CD8-positive, alpha-beta memory T cell (primary cell): ENCODE results near the gene ENTPD5. TPM values are rescaled to one million over a fixed set of nuclear protein-coding genes. Genes with fewer than 3 reads are reported as not detected.
"Not testable (repeated sequence)": the region's sequence is repeated elsewhere in the genome, so short reads cannot be mapped to it uniquely, and the experiment has no call there.

Source experiments
- CTCF ChIA-PET: fragments of 350-600 bp; sonication (Branson Sonifier 250); formaldehyde crosslinking; loops from one replicate; lab custom pipeline; 2021; ENCODE audit warnings: antibody characterized with exemption; lab: Charles Lee
- POLR2A ChIA-PET: fragments of 350-600 bp; sonication (Branson Sonifier 250); formaldehyde crosslinking; loops from one replicate; lab custom pipeline; 2021; ENCODE audit warnings: antibody characterized with exemption; lab: Charles Lee
- DNase-seq, 5 donors: peaks; one replicate each; pipeline versions ENCODE4 v3.0.0 to v3.0.0-alpha.2; 2020 to 2022; ENCODE audit warnings: mixed read lengths in 1 of 5
- H3K27ac ChIP-seq: one replicate; pipeline ENCODE4 v1.7.0; 2013; ENCODE audit warnings: low read depth, mild to moderate bottlenecking, low read length, moderate library complexity
- H3K27me3 ChIP-seq: 2 replicates; pipeline ENCODE4 v1.7.0; 2013; ENCODE audit warnings: low read length, mild to moderate bottlenecking; ENCODE audit not compliant: insufficient read depth, poor library complexity, severe bottlenecking
- H3K36me3 ChIP-seq: 2 replicates; pipeline ENCODE4 v1.7.0; 2013; ENCODE audit warnings: mild to moderate bottlenecking, low read length, moderate library complexity; ENCODE audit not compliant: insufficient read depth
- H3K4me1 ChIP-seq: 2 replicates; pipeline ENCODE4 v1.7.0; 2013; ENCODE audit warnings: mild to moderate bottlenecking, low read length, moderate library complexity; ENCODE audit not compliant: insufficient read depth
- H3K4me3 ChIP-seq: 2 replicates; pipeline ENCODE4 v1.7.0; 2013; ENCODE audit warnings: mild to moderate bottlenecking, low read length
- H3K9me3 ChIP-seq: 2 replicates; pipeline ENCODE4 v1.7.0; 2013; ENCODE audit warnings: mild to moderate bottlenecking, low read length
- H3K27ac Mint-ChIP-seq, 8 donors: one replicate each; pipeline ENCODE4 v1.8.0; 2020 to 2021; ENCODE audit warnings: mixed read lengths in 8 of 8, mild to moderate bottlenecking in 6 of 8, inconsistent platforms in 3 of 8, moderate library complexity in 3 of 8
- H3K27me3 Mint-ChIP-seq, 2 donors: one replicate each; pipeline ENCODE4 v1.8.0; 2020 to 2021; ENCODE audit warnings: mixed read lengths in 2 of 2, mild to moderate bottlenecking in 1 of 2, moderate library complexity in 1 of 2
- H3K36me3 Mint-ChIP-seq, 3 donors: one replicate each; pipeline ENCODE4 v1.8.0; 2020 to 2021; ENCODE audit warnings: mixed read lengths in 3 of 3, inconsistent platforms in 1 of 3, mild to moderate bottlenecking in 1 of 3
- H3K4me1 Mint-ChIP-seq, 3 donors: one replicate each; pipeline ENCODE4 v1.8.0; 2020 to 2021; ENCODE audit warnings: mixed read lengths in 3 of 3, inconsistent platforms in 1 of 3, mild to moderate bottlenecking in 1 of 3
- H3K4me3 Mint-ChIP-seq, 7 donors: one replicate each; pipeline ENCODE4 v1.8.0; 2020 to 2021; ENCODE audit warnings: mixed read lengths in 7 of 7, mild to moderate bottlenecking in 6 of 7, moderate library complexity in 4 of 7, inconsistent platforms in 2 of 7
- H3K9me3 Mint-ChIP-seq, 5 donors: one replicate each; pipeline ENCODE4 v1.8.0; 2020 to 2022; ENCODE audit warnings: mixed read lengths in 5 of 5, mild to moderate bottlenecking in 3 of 5, moderate library complexity in 2 of 5, inconsistent platforms in 1 of 5
- polyA plus RNA-seq: library from polyadenylated mRNA; unstranded; fragments of 300-500 nt; fragmentation: Illumina TruSeq; gene quantifications from one replicate; pipeline ENCODE4 v1.2.3, GENCODE V29; 2021
- total RNA-seq, 2 experiments: library from RNA; stranded (reverse); gene quantifications; one replicate each; pipeline ENCODE4 v1.2.3, GENCODE V29; 2021

ENTPD5 gene
- total and polyA plus RNA-seq, 3 experiments from 2014 or later = 8.5 to 13.3 (median 12.4) TPM

DNA sequence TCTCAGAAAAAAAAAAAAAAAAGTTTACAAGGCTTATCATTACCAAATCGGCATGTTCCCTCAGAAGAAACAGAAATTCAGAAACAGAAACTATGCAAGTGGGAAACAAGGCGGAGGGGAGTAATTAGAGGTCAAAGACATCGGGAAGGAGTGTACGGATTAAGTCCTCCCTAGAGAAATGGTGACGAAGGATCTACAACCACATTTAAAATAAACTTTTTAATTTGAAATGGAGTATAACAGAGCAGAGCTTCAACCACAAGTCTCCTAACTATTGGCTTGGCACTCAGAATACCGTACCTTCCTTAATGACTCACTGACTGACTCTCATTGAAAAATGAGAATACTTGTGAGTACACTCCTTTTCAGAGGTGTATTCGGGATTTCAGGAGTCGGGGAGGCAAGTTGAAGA, 908 bp downstream of the ENTPD5 start:
- H3K9me3 ChIP-seq = no peaks in the 10 kb centered on the region
- Mint-ChIP-seq H3K9me3 (no peaks in the 10 kb centered on the region), H3K36me3 (peaks cover 0 to 17% (median 5%) of the 10 kb centered on the region in 3 donors), H3K4me1 (peaks cover 11 to 18% (median 15%) of the 10 kb centered on the region in 3 donors), H3K27me3 (peaks cover 0 to 1% of the 10 kb centered on the region in 2 donors), H3K4me3 (peak overlapping the region; percentile 91 to 98 (median 94)), H3K27ac (peak overlapping the region; percentile 94 to 99 (median 98))
- no peaks in the 10 kb centered on the region for H3K36me3 ChIP-seq
- peaks cover 9% of the 10 kb centered on the region for H3K4me1 ChIP-seq
- ChIA-PET CTCF (interaction anchor here (1.3 kb wide), 1 partner anchor 12 kb away, joined by 4 read pairs; no protein-coding TSS in a partner anchor), POLR2A (no interaction called here)
- H3K27me3 ChIP-seq = no peaks in the 10 kb centered on the region
- peak in 1 of 5 donors; percentile 23 for DNase-seq
- H3K27ac ChIP-seq = peak overlapping the region; percentile 89
- peak overlapping the region; percentile 72 for H3K4me3 ChIP-seq

- peak overlapping the region in 2 of 8 donors; percentile 36 to 76 for H3K27ac Mint-ChIP-seq
Observed at GRCh38 chr14:74015963-74016362, 3.1 kb downstream of the ENTPD5 start.

DNA sequence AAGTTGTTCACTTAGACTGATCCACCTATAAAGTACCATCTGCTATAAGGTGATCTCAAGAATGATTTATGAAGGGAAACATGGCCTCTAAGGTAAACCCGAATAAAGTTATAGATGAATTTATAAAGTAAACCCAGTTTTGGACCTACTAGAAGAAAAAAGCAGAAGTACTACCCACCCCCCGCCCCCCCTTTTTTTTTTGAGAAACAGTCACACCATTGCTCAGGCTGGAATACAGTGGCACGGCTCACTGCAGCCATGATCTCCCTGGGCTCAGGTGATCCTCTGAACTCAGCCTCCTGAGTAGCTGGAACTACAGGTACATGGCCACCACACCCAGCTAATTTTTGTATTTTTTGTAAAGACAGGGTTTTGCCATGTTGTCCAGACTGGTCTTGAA, 3.9 kb downstream of the ENTPD5 start:
- peak overlapping the region in 5 of 8 donors; percentile 1 to 46 (median 12) for H3K27ac Mint-ChIP-seq

More at GRCh38 chr14:74015963-74016362, 3.1 kb downstream of the ENTPD5 start:
- DNase-seq = no peak
- H3K4me1 ChIP-seq = peaks cover 9% of the 10 kb centered on the region
- peaks cover 11 to 18% (median 15%) of the 10 kb centered on the region in 3 donors for H3K4me1 Mint-ChIP-seq
- no peak overlapping the region for H3K27ac ChIP-seq
- peaks cover 0 to 31% (median 9%) of the 10 kb centered on the region in 3 donors for H3K36me3 Mint-ChIP-seq
- H3K9me3 Mint-ChIP-seq = no peaks in the 10 kb centered on the region
- ChIA-PET POLR2A (no interaction called here), CTCF (no interaction called here)
- H3K4me3 ChIP-seq = no peak overlapping the region
- H3K4me3 Mint-ChIP-seq = peak overlapping the region in 1 of 7 donors; percentile 60
- no peaks in the 10 kb centered on the region for H3K27me3 ChIP-seq
- no peaks in the 10 kb centered on the region for H3K9me3 ChIP-seq
- H3K36me3 ChIP-seq = no peaks in the 10 kb centered on the region
- peaks cover 0 to 1% of the 10 kb centered on the region in 2 donors for H3K27me3 Mint-ChIP-seq

DNA sequence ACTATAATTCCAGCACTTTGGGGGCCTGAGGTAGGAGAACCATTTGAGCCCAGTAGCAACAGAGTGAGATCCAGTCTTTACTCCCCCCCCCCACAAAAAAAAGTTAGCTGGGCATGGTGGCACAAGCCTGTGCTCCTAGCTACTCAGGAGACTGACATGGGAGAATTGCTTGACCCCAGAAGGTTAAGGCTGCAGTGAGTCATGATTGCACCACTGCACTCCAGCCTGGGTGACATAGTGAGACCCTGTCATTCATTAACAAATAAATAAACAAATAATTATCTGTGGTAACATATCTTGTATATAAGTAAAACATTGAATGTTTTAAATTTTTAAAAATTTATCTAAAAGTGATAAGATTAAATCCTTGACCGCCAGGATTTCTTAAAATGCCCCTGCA, 4.8 kb downstream of the ENTPD5 start:
- Histone ChIP-seq H3K27me3 (no peaks in the 10 kb centered on the region), H3K27ac (no peak overlapping the region), H3K9me3 (no peaks in the 10 kb centered on the region), H3K4me3 (no peak overlapping the region), H3K4me1 (no peaks in the 10 kb centered on the region), H3K36me3 (no peaks in the 10 kb centered on the region)
- H3K27me3 Mint-ChIP-seq = peaks cover 0 to 1% of the 10 kb centered on the region in 2 donors
- H3K27ac Mint-ChIP-seq = no peak overlapping the region
- CTCF ChIA-PET = no interaction called here
- H3K36me3 Mint-ChIP-seq = peaks cover 0 to 43% (median 10%) of the 10 kb centered on the region in 3 donors
- no peak for DNase-seq
- no peaks in the 10 kb centered on the region for H3K9me3 Mint-ChIP-seq
- H3K4me3 Mint-ChIP-seq = no peak overlapping the region
- POLR2A ChIA-PET = interaction anchor here (0.7 kb wide), 1 partner anchor 711 kb away, joined by 3 read pairs; no protein-coding TSS in a partner anchor
- H3K4me1 Mint-ChIP-seq = peaks cover 7 to 9% (median 9%) of the 10 kb centered on the region in 3 donors

More for the DNA sequence above, 3.9 kb downstream of the ENTPD5 start:
- no peaks in the 10 kb centered on the region for H3K27me3 ChIP-seq
- no peaks in the 10 kb centered on the region for H3K9me3 Mint-ChIP-seq
- CTCF ChIA-PET = no interaction called here
- no peaks in the 10 kb centered on the region for H3K9me3 ChIP-seq
- H3K4me1 Mint-ChIP-seq = peaks cover 11 to 17% (median 15%) of the 10 kb centered on the region in 3 donors
- DNase-seq = no peak
- POLR2A ChIA-PET = no interaction called here
- no peak overlapping the region for H3K27ac ChIP-seq
- no peak overlapping the region for H3K4me3 Mint-ChIP-seq
- peaks cover 0 to 1% of the 10 kb centered on the region in 2 donors for H3K27me3 Mint-ChIP-seq
- peaks cover 0 to 36% (median 10%) of the 10 kb centered on the region in 3 donors for H3K36me3 Mint-ChIP-seq
- no peaks in the 10 kb centered on the region for H3K36me3 ChIP-seq
- H3K4me3 ChIP-seq = no peak overlapping the region
- peaks cover 8% of the 10 kb centered on the region for H3K4me1 ChIP-seq

- Histone ChIP-seq H3K27ac (no peak overlapping the region), H3K4me3 (no peak overlapping the region), H3K27me3 (no peaks in the 10 kb centered on the region), H3K4me1 (no peaks in the 10 kb centered on the region), H3K9me3 (no peaks in the 10 kb centered on the region), H3K36me3 (no peaks in the 10 kb centered on the region)
- POLR2A ChIA-PET = no interaction called here
- Mint-ChIP-seq H3K27me3 (no peaks in the 10 kb centered on the region), H3K9me3 (no peaks in the 10 kb centered on the region), H3K27ac (peak overlapping the region in 2 of 8 donors; percentile 29 to 31), H3K4me1 (no peaks in the 10 kb centered on the region), H3K36me3 (peaks cover 0 to 59% (median 14%) of the 10 kb centered on the region in 3 donors), H3K4me3 (no peak overlapping the region)
- CTCF ChIA-PET = no interaction called here
- no peak for DNase-seq
Observed at GRCh38 chr14:74008843-74009499, 10.1 kb downstream of the ENTPD5 start.

DNA sequence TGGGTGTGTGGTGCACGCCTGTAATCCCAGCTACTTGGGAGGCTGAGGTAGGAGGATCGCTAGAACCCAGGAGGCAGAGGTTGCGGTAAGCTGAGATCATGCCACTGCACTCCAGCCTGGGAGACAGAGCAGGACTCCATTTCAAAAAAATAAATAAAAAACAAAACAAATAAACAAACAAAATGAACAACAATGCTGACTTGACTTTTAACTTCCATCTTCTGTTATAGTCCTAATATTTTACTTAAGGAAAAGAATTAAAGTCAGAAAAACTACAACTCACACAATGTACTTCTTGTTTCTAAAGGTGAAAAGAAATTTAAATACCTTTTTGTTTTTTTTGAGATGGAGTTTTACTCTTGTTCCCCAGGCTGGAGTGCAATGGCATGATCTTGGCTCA, 13.4 kb downstream of the ENTPD5 start:
- POLR2A ChIA-PET = interaction anchor here (0.6 kb wide), 1 partner anchor 848 kb away, joined by 3 read pairs; no protein-coding TSS in a partner anchor
- H3K4me3 Mint-ChIP-seq, CTCF ChIA-PET, H3K36me3 ChIP-seq, H3K27ac Mint-ChIP-seq, H3K4me3 ChIP-seq, H3K9me3 Mint-ChIP-seq, H3K9me3 ChIP-seq, H3K27me3 ChIP-seq, DNase-seq, H3K4me1 Mint-ChIP-seq, H3K4me1 ChIP-seq, H3K27me3 Mint-ChIP-seq, H3K27ac ChIP-seq: not testable (repeated sequence)
- H3K36me3 Mint-ChIP-seq = peaks cover 0 to 46% (median 8%) of the 10 kb centered on the region in 3 donors

DNA sequence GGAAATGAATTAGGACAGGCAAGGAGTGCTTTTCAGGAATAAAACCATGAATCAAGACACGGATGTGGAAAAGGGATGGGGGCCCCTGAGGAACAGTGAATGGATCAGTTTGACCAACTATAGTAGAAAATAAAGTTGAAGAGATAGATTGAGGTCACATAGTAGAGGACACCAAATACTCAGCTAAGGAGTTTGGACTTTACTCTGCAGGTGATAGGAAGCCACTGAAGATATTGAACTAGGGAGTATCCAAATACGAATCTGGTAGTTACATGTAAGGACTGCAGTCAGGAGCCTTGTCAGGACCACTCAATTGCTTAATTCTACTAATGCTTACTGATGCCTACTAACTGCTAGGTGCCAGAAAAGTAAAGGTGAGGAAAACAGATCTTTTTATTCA, 20.4 kb downstream of the ENTPD5 start:
- H3K27me3 Mint-ChIP-seq = no peaks in the 10 kb centered on the region
- CTCF ChIA-PET = no interaction called here
- Histone ChIP-seq H3K36me3 (no peaks in the 10 kb centered on the region), H3K9me3 (no peaks in the 10 kb centered on the region), H3K27ac (no peak overlapping the region), H3K27me3 (no peaks in the 10 kb centered on the region), H3K4me1 (no peaks in the 10 kb centered on the region), H3K4me3 (no peak overlapping the region)
- POLR2A ChIA-PET = no interaction called here
- H3K4me3 Mint-ChIP-seq = no peak overlapping the region
- H3K27ac Mint-ChIP-seq = no peak overlapping the region
- no peak for DNase-seq
- no peaks in the 10 kb centered on the region for H3K9me3 Mint-ChIP-seq
- peaks cover 0 to 5% (median 0%) of the 10 kb centered on the region in 3 donors for H3K4me1 Mint-ChIP-seq
- H3K36me3 Mint-ChIP-seq = peaks cover 0 to 43% (median 16%) of the 10 kb centered on the region in 3 donors

DNA sequence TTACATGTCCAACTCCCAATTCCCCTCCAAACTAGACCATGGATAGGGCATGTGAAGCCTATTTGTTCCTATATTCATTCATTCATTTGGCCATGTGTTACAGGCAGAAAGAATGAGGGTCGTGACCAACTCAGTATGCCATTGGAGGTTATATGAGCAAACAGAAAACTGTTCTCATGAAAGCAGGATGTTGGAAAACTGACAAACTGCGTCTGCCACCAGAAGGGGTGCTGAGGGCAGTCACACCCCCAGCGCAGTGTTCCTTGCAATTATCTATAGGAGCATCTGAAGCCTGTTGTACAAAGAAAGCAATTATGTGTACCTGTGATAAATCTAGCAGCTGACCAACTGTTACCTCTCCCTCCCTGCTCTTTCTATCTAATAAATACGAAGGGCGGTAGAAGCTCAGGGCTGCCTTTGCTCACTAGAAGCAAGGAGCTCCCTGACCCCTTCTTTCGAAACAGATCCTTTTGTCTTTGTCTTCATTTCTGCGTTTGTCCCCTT, 21.1 kb downstream of the ENTPD5 start:
- ChIA-PET POLR2A (no interaction called here), CTCF (no interaction called here)
- DNase-seq = no peak
- peaks cover 0 to 5% (median 0%) of the 10 kb centered on the region in 3 donors for H3K4me1 Mint-ChIP-seq
- Histone ChIP-seq H3K27ac (no peak overlapping the region), H3K4me1 (no peaks in the 10 kb centered on the region), H3K9me3 (no peaks in the 10 kb centered on the region), H3K4me3 (no peak overlapping the region), H3K27me3 (no peaks in the 10 kb centered on the region), H3K36me3 (no peaks in the 10 kb centered on the region)
- H3K27ac Mint-ChIP-seq = no peak overlapping the region
- H3K9me3 Mint-ChIP-seq = no peaks in the 10 kb centered on the region
- no peaks in the 10 kb centered on the region for H3K27me3 Mint-ChIP-seq
- H3K4me3 Mint-ChIP-seq = no peak overlapping the region
- peaks cover 0 to 37% (median 15%) of the 10 kb centered on the region in 3 donors for H3K36me3 Mint-ChIP-seq
